Cardiac septum (tissue), 1 donor: ENCODE measurements around the gene SERPINH1. TPM values are rescaled to one million over a fixed set of nuclear protein-coding genes. Genes with fewer than 3 reads are reported as not detected.

Experiments used
- DNase-seq: peaks from one replicate; pipeline ENCODE4 v3.0.0-alpha.2; 2020; ENCODE audit warnings: low spot score
- intact Hi-C: fragments of 100-400 bp; cut with DNase I; formaldehyde crosslinking; loops from one replicate; pipeline ENCODE4 v1.14.0; 2022
- long read RNA-seq: library from polyadenylated mRNA; unstranded; transcript quantifications from one replicate; pipeline ENCODE4 v2.0.0, GENCODE V29; 2021
- total RNA-seq: library from RNA; stranded (reverse); fragmentation: NEBNext Ultra II Directional; extraction: Animal tissue kit (Norgen Biotek cat#: 25700); gene quantifications from one replicate; pipeline ENCODE4 v1.2.1, GENCODE V29; 2021
- donor health status: DM: no; HTN: no; CAD: no.

SERPINH1 gene
- 133 TPM for total RNA-seq
- long read RNA-seq, transcript SERPINH1-201 (5 exons, 2,225 nt), result major isoform, 47 of 75 reads
- long read RNA-seq, partial matches to known transcripts, result 21 of 75 reads
- long read RNA-seq, other reads (novel, unspliced or antisense), result 4 of 75 reads

DNA sequence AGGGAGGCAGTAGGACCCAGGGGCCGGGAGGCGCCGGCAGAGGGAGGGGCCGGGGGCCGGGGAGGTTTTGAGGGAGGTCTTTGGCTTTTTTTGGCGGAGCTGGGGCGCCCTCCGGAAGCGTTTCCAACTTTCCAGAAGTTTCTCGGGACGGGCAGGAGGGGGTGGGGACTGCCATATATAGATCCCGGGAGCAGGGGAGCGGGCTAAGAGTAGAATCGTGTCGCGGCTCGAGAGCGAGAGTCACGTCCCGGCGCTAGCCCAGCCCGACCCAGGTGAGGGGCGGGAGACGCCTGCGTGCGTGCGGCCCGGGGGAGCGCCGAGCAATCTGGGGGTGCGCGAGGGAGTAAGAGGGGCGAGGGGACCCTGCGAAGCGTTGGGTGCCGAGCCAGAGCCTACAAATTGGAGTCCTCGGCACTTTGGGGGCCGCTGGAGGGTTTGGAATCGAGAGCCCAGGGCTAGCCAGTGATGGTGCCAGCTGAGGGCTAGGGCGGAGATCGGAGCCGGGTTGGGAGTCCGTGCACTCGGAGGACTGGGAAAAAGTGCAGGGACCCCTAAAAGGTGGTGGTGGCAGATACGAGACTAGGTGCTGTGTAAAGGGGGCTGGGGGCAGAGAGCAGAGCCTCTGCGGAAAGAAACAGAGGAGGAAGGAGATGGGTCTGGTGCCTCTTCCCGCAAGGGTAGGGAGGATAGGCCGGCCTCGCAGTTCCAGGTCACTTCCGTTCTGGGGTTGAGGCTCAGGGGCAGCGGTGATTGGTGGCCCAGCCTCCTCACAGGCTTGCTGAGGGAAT, at the start of gene SERPINH1:
Gene SERPINH1, plus strand, starts transcription at position 206 of the 788 bp plus-strand sequence. CDS start 4,097 bp downstream, outside the sequence.
- intact Hi-C loops, result no loop called here
- peak; percentile 95 for DNase-seq

DNA sequence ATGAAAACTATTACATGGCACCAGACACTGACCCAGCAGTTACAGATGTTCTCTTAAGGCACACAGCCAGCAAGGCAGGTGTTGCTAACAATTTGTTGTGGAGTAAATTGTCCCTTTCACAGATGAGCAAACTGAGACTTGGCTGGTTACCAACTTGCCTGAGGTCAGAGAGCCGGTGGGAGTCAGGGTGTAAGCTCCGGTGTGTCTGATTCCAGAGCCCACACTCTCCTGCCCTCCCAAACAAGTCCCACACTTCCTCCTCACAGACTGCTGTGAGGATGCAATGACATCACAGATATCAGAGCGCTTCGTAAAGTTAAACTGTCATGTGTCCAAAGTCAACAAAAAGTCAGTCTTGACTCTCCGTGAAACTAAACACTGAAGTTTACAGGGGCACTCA, 48.8 kb upstream of the SERPINH1 start:
- DNase-seq, result no peak
- intact Hi-C loops, result no loop called here

DNA sequence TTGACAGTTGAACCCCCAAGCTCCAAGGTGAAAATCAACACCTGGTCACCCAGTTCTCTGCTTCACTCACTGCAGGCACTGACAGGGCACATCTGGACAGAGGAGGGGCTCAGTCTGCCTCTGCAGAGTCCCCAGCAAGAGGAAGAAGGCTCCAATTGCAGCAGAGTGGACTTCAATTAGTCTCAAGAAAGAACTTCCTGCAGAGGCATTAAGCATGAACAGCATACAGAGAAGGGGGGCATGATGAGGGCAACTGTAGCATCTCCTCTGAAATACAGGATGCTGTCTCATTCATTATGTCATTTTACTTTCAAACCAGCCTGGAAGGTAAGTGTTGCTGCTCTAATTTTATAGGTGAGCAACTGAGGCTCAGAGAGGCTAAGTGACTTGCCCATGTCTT, 47.5 kb upstream of the SERPINH1 start:
- intact Hi-C loops, result no loop called here
- DNase-seq, result no peak

DNA sequence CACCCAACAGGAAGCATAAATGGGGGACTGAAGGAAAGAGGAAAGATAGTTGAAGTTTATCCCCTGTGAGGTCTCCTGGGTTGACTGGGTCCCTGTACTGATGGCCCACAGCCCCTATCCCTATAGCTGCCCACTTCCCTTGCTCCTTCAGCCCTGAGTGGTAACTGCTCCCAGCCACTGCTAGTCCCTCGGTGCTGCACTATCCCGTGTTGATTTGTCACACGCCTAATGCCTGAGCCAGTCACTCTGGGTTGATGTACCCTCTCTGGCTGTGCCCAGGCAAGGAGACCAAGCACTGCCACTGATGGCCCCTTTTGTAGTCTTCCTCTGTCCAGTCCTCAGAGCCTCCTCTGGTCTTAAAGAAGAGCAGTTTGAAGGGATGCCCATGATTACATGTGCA, 45.9 kb upstream of the SERPINH1 start:
- intact Hi-C loops, result no loop called here
- DNase-seq, result no peak

DNA sequence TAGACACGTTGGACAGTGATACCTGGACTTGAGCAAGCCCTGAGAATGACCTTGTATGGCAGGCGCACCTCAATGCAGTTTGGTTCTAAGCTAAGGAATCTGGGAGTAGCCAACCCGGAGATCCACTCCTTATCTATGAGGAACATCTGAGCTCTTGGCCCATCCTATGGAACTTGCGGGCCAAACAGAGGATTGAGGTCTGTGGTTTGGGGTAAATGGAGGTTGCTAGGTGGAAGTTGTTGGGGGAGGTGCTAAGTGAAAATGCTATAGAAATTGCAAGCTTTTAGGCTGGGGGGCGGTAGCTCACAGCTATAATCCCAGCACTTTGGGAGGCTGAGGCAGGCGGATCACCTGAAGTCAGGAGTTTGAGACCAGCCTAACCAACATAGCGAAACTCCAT, 45.2 kb upstream of the SERPINH1 start:
- intact Hi-C loops, result no loop called here
- DNase-seq, result no peak

DNA sequence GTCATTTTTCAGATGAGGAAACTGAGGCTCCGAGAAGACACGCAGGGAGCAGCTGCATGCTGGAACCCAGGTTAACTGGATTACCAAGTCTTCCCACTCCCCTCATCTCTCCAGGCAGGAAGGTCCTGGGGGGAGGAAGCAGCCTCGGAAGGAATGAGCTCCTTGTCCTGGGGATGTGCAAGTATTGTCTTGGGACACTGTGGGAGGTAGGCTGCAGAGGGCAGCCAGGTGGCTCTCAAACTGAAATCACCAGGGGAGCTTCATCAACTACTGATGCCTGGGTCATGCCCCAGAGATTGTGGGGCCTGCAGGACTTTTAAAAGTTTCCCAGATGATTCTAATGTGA, 43.9 kb upstream of the SERPINH1 start:
- intact Hi-C loops, result no loop called here

DNA sequence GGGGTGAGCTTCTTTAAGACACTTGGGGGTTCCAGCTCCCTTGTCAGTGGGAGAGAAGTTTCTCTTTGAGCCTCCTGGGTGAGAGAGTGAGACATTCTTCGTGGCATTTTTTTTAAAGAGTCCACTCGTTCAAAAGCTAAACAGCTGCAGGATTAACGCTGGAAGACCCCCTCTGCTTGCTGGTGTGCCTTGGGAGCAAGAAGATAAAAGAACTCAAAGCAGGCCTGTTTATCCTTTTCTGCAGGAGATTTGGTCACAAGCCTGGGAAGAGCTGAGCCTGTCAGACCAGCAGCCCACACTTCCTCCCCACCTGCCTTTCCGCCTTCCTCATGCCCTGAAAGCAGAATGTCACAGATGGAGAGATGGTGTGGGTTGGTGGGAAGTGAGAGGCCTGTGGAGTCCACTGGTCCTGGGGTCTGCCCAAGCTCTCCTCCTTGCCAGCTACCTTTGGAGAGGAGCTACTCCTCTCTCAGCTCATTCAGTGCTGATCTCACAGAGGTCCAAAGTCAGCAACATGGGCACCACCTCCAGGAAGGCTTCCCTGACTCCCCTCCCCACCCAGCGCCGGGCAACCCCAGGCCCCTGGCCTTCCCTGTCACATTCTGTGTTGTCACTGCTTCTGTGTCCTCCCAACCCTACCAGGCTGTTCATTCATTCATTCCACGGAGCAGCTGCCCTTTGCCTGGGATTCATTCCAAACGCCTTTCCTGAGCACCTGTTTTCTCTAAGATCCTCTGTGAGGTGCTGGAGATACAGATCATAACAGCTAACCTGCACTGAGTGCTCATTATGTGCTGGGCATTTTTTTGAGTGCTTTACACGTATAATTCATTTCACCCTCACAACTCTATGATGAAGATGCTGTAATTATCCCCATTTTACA, 43.0 kb upstream of the SERPINH1 start:
- no peak for DNase-seq
- intact Hi-C loops, result no loop called here

More for the DNA sequence above, 43.9 kb upstream of the SERPINH1 start:
- DNase-seq, result no peak

DNA sequence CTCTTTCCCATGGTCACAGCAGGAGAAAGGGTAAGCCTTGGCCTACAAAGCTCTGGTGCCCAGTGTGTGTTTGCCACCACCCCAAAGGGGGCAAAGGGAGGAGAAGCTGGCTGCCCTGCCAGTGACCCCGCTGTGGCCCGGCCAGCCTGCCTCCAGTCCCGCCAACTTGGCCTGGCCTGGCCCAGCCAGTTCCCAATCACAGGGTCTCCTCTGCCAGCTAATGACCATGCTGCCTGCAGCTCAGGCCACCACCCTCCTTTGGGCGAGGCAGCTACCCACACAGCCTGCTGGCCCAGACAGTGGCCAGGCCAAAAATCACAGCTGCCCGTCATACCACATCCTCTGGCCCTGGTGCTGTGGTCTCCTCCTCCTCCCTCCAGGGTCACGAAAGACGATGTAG, 41.4 kb upstream of the SERPINH1 start:
- DNase-seq, result no peak
- intact Hi-C loops, result no loop called here

DNA sequence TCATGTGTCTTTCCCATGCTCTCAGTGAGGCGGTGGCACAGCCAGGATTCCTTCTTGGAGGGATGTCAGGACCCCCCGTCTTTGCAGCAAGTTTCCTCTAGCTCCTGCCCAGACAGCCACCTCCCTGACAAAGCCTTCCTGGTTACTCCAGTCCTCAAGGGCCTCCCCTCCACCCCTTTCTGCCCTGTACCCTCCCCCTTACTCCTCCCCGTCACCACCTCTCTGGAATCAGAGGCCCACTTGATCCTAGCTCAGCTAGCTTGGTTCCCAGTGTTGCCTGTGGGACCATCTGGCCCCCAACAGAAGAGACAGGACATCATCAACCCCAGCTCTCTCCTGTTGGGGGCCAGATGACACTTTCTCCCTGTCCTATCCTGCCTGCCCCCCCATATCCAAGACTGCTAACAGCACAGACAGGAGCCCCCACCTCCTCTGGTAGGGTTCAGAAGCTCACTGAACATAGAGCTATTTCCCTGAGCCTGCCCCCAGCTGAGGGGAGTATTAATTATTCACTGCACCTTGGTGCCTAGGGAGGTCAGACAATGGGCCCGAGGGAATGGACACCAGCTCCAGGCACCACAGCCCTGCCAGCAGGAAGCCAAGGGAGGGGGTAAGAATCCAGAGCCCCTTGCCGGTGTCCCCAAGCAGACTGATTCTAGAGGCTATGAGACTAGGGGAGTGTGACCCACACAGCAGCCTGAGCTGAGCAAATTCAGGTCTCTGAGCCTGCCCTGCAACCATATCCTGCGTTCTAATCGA, 39.6 kb upstream of the SERPINH1 start:
- intact Hi-C loops, result no loop called here
- no peak for DNase-seq

DNA sequence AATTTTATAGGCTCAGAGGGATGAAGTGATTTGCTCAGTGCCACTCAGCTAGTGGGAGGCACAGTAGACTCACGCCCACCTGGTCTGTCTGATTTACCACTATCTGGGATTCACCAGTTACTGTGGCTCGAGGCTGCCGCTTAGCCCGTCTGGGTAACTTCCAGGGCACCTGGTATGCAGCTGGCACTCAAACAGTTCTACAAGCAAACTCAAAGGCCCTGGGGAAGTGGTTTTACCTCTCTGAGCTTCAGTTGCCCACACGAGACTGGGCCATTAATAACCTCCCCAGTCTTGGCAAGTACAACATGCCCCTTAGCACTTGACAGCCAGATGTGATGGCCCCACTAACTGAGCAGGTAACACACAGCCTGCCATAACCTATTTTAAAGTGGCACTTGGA, 38.9 kb upstream of the SERPINH1 start:
- no peak for DNase-seq
- intact Hi-C loops, result no loop called here

DNA sequence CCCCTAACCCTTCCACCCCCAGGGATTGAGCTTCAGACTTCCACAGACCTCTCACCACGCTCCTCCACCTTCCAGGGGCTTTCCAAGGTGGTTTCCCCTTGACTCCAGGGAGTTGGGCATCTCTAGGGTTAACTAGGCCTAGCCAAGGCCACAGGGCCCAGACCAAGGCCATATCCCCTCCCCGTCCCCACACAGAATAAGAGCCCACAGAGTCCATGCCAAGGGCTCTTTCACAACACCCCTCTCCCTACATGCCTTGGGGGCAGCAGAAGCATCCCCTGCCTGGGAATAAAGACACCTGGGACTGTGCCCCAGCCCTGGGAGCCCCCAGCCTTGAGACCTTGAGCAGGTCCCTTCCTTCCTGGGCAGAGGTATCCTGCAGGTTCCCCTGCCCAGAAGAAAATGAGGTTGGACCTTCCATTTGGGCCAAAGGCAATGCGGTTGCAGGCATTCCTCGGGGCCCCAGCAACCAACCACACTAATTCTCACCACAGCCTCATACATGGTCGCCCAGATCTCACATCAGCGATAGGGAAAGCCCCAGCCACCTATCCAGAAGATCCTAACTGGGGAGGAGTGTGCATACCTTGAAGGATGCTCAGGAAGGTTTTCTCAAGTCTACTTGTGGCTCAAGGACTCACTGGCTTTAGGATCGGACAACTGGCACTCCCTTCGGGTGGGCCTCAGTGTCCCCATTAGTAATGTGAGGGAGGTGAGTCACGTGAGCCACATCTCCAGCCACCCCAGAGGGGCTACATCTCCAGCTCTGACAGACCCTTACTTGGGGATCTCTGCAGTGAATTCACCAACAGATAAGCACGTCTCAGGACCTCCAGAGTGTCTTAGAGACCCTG, 38.0 kb upstream of the SERPINH1 start:
- DNase-seq, result no peak
- intact Hi-C loops, result no loop called here

DNA sequence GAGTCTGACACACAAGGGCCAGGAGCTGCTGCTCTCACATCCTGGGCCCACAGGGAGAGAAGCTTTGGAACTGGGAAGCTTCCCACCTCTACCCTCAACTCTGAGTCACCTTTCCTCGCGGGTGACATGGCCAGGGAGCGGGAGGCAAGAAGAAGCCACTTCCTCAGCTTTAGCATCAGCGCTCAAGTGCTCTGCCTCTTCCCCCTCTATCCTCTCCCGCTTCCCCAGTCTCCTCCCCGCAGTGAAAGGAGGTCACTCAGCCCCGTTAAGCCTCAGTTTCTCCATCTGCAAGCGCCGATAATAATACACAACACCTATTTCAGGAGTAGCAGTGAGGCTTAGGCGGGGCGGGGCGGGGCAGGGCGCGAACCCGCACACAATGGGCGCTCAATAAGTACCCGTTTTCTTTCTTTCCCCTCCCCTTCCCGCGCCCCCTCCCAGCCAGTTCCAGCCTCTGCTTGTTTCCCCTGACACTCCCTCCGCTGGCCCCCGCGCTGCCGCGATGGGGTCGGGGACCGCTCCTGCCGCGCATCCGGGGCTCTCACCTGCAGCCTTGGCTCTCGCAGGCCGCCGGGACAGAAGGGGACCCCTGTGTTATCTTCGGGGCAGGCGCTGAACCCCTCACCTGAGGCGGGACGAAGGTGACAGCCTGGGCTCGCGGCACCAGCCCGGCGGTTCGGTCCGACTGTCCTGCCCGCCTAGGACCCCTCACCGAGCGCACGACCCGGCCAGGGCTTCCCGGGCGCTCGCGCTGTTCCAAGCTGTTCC, 37.2 kb upstream of the SERPINH1 start:
- no peak for DNase-seq
- intact Hi-C loops, result no loop called here

DNA sequence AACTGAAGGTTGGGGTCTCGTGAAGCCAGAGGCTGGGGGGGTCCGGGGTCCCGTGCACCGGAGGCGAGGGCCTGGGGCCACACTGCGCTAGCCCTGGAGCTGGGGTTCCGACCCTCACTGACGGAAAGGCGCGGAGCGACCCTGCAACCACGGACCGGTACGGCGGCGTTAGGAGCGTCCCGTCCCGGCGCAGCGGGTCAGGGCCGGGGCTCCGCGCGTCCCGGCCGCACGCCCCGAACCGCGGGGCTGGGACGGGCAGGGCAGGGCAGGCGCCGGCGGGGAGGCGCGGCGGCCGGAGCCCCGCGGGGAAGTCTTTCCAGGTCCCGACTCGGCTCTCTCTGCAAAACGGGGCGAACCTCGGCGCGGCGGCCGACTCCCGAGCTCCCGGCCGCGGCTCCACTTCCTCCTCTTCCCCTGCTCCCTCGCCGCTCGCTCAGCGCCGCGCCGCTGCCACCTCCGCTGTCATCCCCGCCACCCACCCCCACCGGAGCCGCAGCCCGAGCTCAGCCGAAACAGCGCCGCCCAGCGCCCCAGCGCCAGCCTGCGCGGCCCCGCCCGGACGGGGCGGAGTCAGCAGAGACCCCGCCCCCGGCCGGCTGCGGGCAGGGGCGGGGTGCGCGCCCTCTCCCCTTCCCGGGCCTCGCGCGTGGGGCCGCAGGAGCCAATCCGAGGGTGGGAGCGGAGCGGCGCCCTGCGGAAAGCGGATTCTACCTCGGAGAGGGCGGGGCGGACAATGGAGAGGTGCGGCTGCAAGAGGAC, 36.4 kb upstream of the SERPINH1 start, which contains the start of gene GDPD5:
Gene GDPD5, minus strand, starts transcription at position 509 of the 759 bp plus-strand sequence. CDS start 48,206 bp downstream, outside the sequence.
- intact Hi-C loops, result loop anchor here (2.0 kb wide), 1 partner anchor 79 kb away; no protein-coding TSS in a partner anchor
- peak; percentile 91 for DNase-seq

DNA sequence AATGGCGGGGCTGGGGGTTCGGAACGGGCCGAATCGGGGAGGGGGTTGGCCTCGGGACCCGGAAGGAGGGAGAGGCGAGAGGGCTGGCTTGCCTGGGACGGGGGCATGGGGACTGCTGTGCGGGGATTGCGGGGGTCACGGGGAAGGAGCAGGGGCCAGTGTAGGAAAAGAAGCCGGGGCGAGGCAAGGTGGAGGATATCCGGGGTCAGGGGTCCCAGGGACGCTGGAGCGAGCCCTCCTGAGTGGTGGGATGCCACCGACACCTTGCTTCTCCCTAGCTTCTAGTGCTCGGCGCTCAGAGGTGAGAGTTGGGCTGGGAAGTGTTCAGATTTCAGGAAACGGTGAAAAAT, 35.9 kb upstream of the SERPINH1 start:
- intact Hi-C loops, result loop anchor here (2.0 kb wide), 1 partner anchor 79 kb away; no protein-coding TSS in a partner anchor
- DNase-seq, result no peak

DNA sequence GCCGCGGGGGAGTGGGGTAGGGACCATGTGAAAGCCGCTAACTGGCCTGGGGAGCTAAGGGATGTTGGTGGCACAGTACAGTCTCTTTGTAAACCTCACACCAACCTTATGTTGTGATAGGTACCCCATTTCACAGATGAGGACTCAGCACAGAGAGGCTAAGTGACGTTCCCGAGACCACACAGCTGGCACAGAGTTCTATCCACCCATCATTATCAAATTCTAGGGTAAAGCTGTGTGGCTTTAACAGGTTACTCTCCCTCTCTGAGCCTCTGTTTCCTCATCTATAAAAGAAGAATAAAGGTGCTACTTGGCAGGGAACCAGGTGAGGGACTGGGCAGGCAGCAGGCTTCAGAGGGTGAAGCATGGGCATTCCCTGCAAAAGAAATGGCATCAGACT, 34.9 kb upstream of the SERPINH1 start:
- DNase-seq, result no peak
- intact Hi-C loops, result loop anchor here (2.0 kb wide), 1 partner anchor 80 kb away; no protein-coding TSS in a partner anchor

DNA sequence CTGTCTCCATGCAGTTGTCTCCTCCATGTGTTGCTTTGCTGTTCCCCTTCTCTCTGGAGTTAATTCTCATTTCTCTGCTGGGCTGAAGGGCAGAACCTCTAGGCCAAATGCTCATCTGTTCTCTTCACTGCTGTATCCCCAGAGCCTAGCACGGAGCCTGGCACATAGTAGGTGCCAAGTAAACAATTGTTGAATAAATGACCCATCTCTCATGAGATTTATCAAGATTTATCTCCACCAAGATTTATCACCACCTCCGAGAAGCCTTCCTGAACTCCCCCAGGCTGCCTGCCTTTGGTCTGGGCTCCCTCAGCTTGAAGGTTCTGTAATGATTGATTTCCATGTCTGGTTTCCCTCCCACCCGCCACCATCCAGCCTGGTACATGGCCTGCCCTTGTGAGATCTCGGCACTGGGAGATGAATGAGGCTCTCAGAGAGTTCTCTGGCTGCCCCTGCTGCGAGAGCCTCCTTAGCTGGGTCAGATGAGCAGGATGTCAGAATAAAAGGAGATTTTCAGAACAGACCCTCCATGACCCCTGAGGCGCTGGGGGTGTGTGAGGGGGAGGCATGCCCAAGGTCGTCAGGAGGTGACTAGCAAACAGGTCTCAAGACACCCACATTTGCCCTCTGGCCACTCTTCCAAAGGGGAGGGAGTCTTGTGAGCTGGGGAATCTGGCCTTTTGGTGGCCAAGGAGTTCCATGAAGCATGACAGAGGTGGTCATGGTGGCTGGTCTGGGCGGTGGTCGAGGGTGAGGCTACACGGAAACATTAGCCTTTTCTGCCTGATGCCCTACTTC, 33.9 kb upstream of the SERPINH1 start:
- DNase-seq, result no peak
- intact Hi-C loops, result loop anchor here (2.0 kb wide), 1 partner anchor 81 kb away; no protein-coding TSS in a partner anchor
